HL-60 (cell line): ENCODE results near the gene NEK1.

Source experiments
- DNase-seq, 2 experiments: peaks; one replicate each; pipeline ENCODE4 v3.0.0-alpha.2; 2010 to 2020; ENCODE audit warnings: low read depth in 1 of 2, low spot score in 1 of 2
- H3K27ac ChIP-seq: fragments of 250-450 bp; sonication (Bioruptor Pico); replicated peaks from 2 replicates; pipeline ENCODE4 v1.5.1; 2020; ENCODE audit warnings: mild to moderate bottlenecking, moderate library complexity
- H3K27me3 ChIP-seq: fragments of 250-450 bp; sonication (Bioruptor Pico); 2 replicates; pipeline ENCODE4 v1.5.1; 2021; ENCODE audit warnings: mild to moderate bottlenecking, moderate library complexity; ENCODE audit not compliant: insufficient read depth, poor library complexity, severe bottlenecking
- H3K4me3 ChIP-seq: replicated peaks from 2 replicates; pipeline ENCODE4 v1.5.1; 2011; ENCODE audit warnings: mild to moderate bottlenecking, control low read depth, low read length; ENCODE audit not compliant: insufficient read depth
- GABPA ChIP-seq: IDR thresholded peaks from 2 replicates; pipeline ENCODE4 v1.6.1; 2012; ENCODE audit warnings: low read depth
- POLR2AphosphoS5 ChIP-seq: IDR thresholded peaks from 2 replicates; pipeline ENCODE4 v1.6.1; 2012; ENCODE audit warnings: low read depth
- REST ChIP-seq: IDR thresholded peaks from 2 replicates; pipeline ENCODE4 v1.6.1; 2012; ENCODE audit warnings: low read depth; ENCODE audit not compliant: insufficient replicate concordance
- SPI1 ChIP-seq: IDR thresholded peaks from 2 replicates; pipeline ENCODE4 v1.6.1; 2012; ENCODE audit warnings: low read depth, mild to moderate bottlenecking, borderline replicate concordance
- TF ChIP-seq, protein P1 (sequence below): IDR thresholded peaks from one replicate; pipeline ENCODE4 v1.5.1; 2011; ENCODE audit warnings: low read length, control low read depth, inconsistent platforms; ENCODE audit not compliant: insufficient read depth

Gene NEK1

GRCh38 chr4:169630069-169630468, 17.7 kb upstream of the NEK1 start:
- DNase-seq, result no peak
- H3K27ac ChIP-seq, result no peak overlapping the region
- no peak overlapping the region for H3K4me3 ChIP-seq
- no peak for TF ChIP-seq REST
- TF ChIP-seq, protein P1, sequence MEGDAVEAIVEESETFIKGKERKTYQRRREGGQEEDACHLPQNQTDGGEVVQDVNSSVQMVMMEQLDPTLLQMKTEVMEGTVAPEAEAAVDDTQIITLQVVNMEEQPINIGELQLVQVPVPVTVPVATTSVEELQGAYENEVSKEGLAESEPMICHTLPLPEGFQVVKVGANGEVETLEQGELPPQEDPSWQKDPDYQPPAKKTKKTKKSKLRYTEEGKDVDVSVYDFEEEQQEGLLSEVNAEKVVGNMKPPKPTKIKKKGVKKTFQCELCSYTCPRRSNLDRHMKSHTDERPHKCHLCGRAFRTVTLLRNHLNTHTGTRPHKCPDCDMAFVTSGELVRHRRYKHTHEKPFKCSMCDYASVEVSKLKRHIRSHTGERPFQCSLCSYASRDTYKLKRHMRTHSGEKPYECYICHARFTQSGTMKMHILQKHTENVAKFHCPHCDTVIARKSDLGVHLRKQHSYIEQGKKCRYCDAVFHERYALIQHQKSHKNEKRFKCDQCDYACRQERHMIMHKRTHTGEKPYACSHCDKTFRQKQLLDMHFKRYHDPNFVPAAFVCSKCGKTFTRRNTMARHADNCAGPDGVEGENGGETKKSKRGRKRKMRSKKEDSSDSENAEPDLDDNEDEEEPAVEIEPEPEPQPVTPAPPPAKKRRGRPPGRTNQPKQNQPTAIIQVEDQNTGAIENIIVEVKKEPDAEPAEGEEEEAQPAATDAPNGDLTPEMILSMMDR, result no peak
- TF ChIP-seq POLR2AphosphoS5, result no peak
- no peak for TF ChIP-seq GABPA
- TF ChIP-seq SPI1, result no peak
- no peaks in the 10 kb centered on the region for H3K27me3 ChIP-seq

GRCh38 chr4:169628579-169628978, 16.2 kb upstream of the NEK1 start:
- Histone ChIP-seq H3K27ac (no peak overlapping the region), H3K4me3 (no peak overlapping the region), H3K27me3 (no peaks in the 10 kb centered on the region)
- TF ChIP-seq, protein P1, result no peak
- no peak for TF ChIP-seq POLR2AphosphoS5
- no peak for DNase-seq

- Histone ChIP-seq H3K27me3 (no peaks in the 10 kb centered on the region), H3K27ac (no peak overlapping the region), H3K4me3 (no peak overlapping the region)
- no peak for TF ChIP-seq POLR2AphosphoS5
- no peak for TF ChIP-seq SPI1
- TF ChIP-seq, protein P1, result no peak
- DNase-seq, result no peak
Observed at GRCh38 chr4:169627307-169627706, 14.9 kb upstream of the NEK1 start.

GRCh38 chr4:169626331-169627282, 14.2 kb upstream of the NEK1 start:
- no peak for DNase-seq
- TF ChIP-seq, protein P1, result no peak
- Histone ChIP-seq H3K27me3 (no peaks in the 10 kb centered on the region), H3K4me3 (no peak overlapping the region), H3K27ac (no peak overlapping the region)
